NCI-H748 treated with DMSO at 0.1 percent for 48 hours (cell line): Measurements from ENCODE around the gene GPC5.
A peak's percentile ranks its signal among the peaks of the same experiment; 100 is the strongest.
"Not testable (repeated sequence)": the region's sequence is repeated elsewhere in the genome, so short reads cannot be mapped to it uniquely, and the experiment has no call there.

Source experiments
- DNase-seq: peaks from one replicate; lab custom pipeline; 2025; lab: John Stamatoyannopoulos, UW

GPC5 gene

DNA sequence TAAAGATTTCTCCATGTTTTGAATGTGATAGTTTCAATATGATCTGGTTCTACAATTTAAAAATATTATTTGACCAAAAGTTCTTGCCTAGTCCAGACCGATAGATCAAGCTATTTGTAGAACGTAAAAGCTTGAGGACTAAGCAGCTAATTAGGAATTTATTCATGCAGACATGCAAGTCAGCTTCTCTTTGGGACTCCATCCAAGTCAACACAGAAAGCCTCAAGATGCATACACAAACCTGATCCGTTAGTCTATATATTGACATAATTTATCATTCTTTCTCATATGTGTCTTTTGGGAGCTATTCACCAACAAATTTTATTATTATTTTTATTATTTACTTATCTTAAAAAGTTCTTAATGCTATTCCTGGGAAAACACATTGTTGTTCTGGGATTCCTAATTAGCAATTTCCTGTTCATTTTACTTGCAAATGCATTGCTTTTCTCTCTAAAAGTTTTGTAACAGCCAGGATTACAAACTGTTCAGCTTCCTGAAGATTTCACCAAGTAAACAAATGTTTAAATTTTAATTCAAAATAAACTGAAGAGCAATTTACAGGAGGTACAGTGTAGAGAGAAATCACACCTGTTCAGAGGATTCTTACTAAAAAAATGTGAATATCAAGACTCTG, 375.3 kb downstream of the GPC5 start:
- no peak for DNase-seq

DNA sequence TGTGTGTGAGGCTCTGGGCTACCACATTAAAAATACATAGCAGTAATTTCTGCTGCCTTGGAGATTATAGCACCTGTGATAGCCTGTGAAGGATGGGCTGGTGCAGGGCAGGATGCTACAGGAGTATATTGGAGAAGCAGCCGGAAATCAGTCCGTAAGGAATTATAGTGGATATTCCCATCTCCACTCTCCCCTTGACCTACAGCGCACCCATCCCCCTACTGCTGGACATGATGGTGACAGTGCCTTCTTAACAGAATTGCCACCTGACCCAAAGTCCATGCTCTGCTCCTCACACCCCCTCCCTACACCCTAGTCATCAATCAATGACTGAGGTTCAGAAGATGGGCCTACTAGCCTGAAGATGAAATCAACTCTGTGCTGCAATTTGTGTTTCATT, 376.0 kb downstream of the GPC5 start:
- DNase-seq = no peak

DNA sequence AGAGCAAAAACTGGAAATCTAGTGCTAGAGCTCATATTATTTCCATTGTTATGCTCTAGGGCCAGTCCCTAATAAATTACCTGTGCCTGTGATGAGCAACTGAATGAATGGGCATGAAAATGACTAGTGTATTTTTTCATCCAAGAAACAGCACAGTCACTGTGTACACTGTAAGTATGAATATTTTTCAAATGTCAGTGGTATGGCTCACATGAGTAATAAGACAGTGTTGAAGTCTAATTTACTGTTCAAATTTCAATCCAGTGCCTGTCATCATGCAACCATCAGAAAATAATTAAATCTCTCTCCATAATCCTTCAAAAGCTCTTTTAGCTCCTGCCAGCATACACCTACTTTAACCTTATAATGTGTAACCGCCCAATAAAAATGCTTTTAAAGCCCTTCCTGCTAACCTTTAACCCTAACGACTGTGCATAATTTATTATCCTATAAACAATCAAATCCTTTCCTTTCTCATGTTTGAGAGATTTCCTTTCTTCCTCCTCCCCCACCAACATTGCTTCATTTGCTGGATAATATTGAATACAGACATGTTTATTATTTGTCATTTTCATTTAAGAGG, 378.3 kb downstream of the GPC5 start:
- DNase-seq = no peak

DNA sequence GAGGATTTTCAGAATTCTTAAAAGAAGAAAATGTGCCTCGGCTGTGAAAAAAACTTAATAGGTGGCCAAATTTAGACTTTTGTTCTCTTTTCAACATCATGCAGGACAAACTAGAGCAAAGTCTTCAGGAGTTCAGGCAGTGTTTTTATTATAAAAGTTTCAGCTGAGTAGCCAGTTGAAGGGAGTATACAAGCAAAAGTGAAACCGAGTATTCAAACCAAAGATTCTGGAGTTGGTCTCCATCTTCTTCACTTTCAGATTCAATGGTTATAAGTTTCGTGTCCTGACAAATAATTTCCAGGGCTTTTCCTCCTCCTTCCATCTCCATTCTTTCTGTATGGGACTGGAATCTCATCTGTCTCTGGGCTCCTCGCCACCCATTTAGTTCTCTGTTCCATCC, 379.7 kb downstream of the GPC5 start:
- no peak for DNase-seq

DNA sequence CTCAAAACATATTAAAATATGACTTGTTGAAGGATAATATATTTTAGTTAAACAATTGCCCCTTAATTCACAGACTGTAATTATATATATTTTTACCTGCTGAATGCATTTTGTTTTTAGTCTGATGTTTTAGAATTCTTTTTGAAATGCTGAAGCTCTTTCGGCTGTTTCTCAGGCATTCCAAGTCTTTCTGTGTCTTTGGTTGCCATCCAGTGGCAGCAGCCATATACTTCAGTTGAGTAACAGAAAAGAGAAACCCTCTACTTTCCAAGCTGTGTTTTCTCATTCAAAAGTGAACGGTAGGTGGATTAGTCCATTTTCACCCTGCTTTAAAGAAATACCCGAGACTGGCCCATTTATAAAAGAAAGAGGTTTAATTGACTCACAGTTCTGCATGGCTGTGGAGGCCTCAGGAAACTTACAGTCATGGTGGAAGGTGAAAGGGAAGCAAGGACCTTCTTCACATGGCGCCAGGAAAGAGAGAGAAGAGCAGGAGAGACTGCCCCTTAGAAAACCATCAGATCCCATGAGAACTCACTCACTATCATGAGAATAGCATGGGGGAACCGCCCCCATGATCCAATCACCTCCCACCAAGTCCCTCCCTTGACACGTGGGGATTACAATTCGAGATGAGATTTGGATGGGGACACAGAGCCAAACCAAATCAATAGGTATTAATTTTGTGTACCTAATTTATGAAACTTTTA, 383.7 kb downstream of the GPC5 start:
- DNase-seq = not testable (repeated sequence)

DNA sequence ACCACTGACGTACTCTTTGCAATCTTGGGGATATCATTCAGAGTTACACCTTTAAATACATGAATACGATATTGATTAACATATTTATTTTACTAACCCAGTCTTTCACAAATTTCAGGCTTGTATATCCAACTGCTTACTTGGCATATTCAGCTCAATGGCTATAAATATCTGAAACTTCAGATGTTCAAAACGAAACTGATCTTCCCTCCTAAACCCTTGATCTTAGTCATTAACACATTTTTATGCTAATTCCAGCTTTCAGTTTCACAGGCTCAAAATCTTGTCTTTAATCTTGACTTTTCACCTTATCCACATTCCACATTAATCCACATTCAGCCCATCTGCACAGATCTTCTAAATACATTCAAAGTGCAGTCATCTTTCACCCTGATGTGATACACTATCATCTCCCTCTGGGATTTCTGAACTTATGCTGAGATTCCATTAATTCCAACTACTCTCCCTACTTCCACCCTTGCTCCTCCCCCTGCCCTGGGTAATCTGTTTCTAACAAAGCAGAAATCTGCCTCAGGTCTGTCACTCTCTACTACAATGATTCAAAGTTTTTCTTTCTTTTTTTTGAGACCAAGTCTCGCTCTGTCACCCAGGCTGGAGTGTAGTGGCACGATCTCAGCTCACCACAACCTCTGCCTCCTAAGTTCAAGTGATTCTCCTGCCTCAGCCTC, 387.2 kb downstream of the GPC5 start:
- DNase-seq = no peak

DNA sequence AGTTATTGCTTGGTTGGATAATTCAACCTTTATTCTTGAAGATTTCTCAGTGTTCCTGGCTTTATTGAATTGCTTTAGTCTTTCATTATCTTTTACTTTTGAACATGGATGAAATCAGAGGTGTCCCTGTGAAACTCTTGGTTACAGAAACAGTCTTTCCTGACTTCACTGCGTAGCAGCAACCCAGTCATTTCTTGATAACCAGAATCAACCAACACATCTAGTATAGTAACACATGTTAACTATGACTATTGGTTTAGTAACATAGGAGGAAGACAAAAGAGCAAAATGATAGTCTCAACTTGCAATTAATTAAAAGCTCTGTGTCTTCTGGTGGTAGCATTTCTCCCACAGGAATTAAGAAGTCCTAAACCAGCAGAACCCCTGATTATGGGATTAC, 393.6 kb downstream of the GPC5 start:
- DNase-seq = no peak

DNA sequence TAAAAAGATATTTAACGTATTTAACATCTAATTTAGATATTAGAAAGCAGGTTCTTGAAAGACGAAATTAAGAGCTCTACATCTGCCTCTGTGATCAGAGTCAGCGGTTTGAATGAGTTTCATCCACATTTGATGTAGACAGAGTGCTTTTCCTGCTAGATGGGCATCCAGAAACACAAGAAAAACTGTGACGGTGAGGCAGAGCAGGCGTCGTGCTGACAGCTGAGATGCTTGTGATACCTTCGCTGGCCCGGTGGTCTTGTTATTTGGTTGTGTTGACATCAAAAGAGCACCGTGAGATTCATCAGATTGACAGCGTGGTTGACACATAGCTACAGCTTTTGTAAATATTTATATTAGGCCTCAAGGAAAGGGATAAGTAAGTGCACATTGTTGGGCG, 399.1 kb downstream of the GPC5 start:
- DNase-seq = no peak

DNA sequence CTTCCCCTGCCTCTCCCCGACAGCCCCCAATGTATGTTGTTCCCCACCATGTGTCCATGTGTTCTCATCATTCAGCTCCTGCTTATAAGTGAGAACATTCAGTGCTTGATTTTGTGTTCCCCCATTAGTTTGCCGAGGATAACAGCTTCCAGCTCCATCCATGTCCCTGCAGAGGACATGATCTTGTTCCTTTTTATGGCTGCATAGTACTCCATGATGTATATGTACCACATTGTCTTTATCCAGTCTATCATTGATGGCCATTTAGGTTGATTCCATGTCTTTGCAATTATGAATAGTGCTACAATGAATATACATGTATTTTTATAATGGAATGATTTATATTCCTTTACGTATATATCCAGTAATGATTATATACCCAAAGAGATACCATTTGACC, 399.9 kb downstream of the GPC5 start:
- not testable (repeated sequence) for DNase-seq

DNA sequence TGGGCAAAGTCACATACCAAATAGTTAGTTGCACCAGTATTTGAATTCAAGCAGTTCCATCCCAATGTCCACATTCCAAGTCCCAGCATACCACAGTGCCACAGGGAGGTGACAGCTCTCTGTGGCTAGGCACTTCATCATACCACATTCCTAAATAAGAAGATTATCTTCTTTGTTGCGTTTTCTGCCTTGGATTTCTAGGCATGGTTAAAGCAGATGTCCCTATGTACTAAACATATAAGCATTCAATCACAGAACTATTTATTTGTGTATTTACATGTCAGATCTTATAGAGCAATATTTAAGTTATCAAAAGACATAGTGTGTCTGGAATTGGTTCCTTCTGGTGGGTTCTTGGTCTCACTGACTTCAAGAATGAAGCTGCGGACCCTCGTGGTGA, 403.4 kb downstream of the GPC5 start:
- not testable (repeated sequence) for DNase-seq

DNA sequence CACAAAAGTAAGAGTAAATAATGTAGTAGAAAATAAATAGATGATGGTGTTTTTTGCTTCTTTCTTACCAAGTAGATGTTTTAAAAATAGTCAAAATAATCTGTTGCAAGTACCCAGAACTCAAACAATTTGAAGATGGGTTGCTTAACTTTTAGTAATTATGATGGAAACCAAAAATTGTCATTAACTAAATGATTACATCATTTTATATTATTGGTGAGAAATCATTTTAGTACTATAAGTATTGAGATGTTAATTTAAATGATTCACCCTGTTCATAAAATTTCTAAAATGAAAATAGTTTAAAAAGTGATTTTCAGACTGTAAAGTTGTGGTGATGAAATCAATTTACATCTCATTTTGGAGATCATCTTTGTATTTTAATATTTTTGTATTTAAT, 404.5 kb downstream of the GPC5 start:
- no peak for DNase-seq

DNA sequence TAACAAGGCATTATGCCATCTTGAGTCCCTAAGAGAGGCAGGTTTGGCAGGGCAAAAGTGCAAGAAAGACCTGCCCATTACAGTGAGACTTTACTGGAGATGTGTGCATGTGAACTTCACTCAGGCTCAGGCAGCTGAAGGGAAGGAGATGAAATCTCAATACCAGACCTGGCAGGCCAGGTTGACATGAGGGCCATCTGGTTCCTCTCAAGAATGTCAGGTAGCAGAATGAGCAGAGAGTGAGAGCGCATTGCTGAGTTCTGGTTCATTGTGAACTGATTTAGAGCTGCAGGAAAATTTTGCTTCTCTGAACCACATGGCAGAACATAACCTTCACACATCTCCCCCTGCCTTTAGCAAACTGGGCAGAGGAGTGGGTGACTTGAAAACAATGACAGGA, 406.3 kb downstream of the GPC5 start:
- DNase-seq = no peak

DNA sequence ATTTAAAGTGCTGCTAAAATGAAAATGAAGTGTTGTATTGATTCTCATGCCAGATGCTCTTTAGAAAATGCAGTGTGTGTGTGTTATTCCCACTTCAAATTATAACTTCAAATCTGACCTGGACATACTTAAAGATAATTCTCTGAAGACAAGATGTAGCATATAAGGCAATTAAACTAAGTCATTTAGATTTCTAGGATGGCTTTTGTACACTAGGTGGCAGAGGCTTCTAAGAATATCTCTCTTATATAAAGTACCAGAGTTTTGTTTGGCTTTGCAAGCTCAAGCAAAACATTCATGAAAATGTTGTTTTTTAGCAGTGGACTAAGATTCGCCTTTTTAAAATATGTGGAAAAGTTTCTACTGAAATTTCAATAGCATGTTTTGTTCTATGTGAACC, 407.2 kb downstream of the GPC5 start:
- DNase-seq = no peak

DNA sequence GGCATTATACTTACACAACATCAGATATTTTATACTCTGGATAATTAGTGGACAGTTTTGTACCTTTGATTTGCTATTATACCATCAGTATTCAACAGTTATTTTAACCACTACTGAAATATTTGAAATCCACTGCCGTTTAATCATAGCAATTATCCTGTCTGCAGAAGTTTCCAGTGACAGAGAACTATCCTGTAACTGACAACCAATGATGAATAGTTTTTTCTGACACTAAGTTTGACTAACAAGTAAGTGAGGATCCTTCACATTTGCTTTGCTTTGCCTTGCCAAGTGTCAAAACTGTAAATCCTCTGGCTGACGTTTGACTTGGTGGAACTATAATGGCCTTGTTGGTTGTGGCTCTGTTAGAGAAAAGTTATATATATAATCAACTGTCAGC, 410.7 kb downstream of the GPC5 start:
- DNase-seq = no peak

DNA sequence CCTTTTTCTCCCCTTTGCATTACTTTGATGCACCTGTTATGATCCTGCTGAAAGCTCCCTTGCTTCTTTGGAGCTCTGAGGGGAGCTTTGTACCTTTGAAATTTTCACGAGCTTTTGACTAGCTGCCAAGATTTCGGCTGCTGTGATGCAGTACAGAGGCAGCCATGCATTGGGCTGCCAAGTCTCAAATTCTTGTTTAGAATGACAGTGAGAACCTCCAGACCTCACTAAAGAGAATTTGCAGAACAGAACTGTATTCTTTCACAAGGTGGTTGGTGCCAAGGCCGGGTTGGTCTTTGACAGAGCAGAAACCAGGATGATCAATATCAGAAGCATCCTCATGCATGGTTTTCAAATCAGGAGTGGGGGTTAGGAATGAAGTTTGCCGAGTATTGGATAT, 414.8 kb downstream of the GPC5 start:
- no peak for DNase-seq

DNA sequence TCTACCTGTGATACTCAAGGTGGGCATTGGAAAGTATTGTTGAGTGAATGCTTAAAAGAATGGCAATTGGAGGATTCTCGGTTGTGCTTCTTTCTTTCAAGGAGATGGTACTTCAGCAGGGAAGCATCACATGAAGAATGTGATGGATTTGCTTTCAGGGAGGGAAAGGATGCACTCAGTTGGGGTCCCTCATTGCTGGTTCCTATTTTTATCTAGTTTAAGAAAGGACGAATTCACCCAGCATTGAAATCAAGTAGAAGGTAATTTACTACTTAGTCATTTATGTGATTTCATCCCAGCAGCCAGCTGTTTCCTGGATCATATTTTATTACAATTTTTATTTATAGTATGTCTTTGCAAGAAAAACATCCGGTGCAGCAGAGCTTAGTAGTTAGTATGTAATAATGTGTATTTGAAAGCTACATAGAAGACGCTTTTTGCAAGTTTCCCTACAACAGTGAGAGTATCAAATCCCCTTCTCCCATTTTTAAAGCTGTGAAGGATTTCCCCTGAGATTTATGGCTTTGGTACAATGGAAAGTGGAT, 417.9 kb downstream of the GPC5 start:
- DNase-seq = no peak

DNA sequence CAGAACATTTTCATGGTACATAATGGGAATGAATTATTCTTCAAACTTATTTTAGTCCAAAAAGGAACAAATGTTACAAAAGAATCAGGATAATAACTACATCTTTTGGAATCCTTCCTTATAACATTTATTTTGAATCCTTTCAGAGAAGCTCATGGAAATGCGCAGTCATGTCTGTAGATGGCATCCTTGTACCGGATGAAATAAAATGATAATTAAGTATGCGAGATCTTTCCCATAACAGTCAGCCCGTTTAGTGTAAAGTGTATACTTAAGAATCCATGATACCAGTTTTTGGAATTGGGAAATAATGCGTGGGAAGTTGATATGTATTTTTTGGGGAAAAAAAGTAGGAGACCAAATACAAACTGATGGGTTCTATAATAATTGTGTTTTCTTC, 418.8 kb downstream of the GPC5 start:
- peak; percentile 47 for DNase-seq

DNA sequence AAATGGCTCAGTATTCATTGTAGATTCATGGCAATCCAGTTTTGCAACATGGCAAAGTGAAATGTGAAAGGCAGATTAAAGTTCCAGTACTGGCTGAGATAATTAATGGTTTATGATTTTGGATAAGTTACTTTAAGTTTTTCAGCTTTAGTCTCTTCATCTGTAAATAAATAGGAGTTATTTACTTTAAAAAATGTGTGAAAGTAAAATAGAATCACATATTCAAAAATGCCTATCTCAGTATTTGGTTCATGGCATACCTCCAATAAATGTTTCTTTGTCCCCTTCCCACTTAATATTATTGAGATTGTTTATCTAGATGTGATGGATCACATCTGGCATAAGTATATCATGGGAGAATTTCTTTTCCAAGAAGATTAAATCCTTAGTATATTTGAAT, 426.0 kb downstream of the GPC5 start:
- DNase-seq = no peak

DNA sequence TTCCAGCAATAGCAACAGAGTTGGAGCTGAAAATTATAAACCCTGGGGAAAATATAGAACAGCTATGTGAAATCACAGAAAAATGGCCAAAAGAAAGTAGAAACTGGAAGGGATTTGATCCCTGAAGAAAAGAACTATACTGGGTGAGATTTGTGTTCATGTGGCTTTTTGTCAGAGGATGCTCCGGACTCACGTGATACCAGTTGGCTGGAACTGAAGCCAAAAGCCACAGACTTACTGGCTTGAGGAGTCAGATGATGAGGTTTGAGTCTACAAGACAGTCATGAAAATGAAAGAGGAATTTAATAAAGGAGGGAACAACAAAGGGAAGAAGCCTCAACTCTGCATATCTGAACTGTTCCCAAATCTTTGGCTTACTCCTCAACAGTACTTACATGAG, 427.1 kb downstream of the GPC5 start:
- no peak for DNase-seq

DNA sequence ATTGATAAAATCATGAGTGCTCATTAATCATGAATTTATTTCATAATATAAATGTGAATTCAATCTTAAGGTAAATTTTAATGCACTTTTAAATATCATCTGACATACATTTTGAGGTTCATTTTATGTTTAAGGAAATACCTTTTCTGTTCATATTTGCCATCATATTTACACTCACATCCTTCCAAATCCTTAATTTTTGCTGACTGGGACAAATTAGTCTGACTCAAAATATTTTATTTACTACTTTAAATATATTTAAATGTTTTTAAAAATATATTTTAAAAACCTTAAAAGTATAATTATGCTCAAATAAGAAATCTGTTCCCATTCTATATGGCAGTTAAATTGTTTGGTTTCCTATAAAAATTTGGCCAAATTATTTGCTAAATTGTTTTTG, 438.1 kb downstream of the GPC5 start:
- DNase-seq = no peak

DNA sequence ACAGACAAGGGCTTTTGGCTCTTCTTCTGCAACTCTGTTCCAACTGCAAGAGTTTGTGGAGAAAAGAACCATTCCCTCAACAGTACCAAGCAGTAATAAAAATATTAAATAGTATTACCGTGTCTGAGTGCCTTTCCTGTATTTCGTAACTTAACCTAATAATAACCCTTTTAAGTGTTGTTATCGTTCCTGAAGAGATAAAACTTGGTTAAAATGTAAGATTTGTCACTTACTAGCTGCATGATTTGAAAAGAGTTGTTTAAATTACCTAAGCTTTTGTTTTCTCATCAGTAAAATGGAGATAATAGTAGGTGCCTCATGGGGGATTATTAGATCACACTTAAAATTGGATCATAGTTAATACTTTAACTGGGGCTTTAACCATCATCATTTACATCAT, 447.2 kb downstream of the GPC5 start:
- DNase-seq = no peak

DNA sequence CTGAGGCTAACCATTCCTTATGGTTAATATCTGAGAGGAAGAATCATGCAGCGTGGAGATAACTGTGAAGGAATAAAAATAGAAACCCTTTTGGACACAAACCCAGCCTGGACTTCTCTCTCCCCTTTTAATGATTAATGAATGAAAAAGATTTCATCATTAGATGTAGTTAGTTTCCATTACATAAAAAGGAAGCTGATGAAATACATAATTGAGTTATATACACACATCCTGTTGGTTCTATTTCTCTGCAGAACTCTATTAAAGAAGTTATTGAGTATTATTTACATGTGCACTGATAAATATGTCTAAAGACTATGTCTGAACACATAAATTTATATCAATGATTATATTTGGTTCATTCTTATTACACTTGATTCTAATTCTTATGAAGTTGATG, 465.3 kb downstream of the GPC5 start:
- DNase-seq = no peak

DNA sequence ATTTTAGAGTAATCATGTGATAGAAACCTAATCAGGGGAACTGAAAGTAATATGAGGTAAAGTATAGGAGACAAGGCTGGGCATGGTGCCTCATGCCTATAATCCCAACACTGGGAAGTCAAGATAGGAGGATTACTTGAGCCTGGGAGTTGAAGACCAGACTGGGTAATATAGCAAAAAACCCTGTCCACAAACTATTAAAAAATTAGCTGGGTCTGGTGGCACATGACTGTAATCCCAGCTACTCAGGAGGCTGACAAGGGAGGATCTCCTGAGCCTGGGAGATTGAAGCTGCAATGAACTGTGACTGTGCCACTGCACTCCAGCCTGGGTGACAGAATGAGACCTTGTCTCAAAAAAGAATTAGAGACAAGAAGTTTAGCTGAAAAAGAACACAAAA, 469.9 kb downstream of the GPC5 start:
- no peak for DNase-seq
